Body of pancreas (tissue), 4 donors: Measurements from ENCODE around the gene SEMA6B. TPM values are rescaled to one million over a fixed set of nuclear protein-coding genes. Genes with fewer than 3 reads are reported as not detected.

Experiments used
- ATAC-seq: fragments of 150-250 bp; one replicate; pipeline ENCODE4 v1.9.1; 2016
- DNase-seq, 4 donors: peaks; one replicate each; pipeline ENCODE4 v3.0.0-alpha.2; 2019
- H3K27ac ChIP-seq, 4 donors: fragments of 200-600 bp; sonication (generic); 1 replicate in 3 of 4; 2 replicates in 1 of 4; pipeline versions ENCODE4 v1.5.1 to v1.6.1; 2016 to 2019; ENCODE audit warnings: mild to moderate bottlenecking in 1 of 4, mixed read lengths in 1 of 4, moderate library complexity in 1 of 4
- H3K27me3 ChIP-seq, 2 donors: fragments of 200-600 bp; sonication (generic); one replicate each; pipeline ENCODE4 v1.6.0; 2016; ENCODE audit warnings: mild to moderate bottlenecking in 1 of 2
- H3K36me3 ChIP-seq, 2 donors: fragments of 200-600 bp; sonication (generic); replicated peaks in 1 of 2; 2 replicates each; pipeline ENCODE4 v1.5.1; 2016; ENCODE audit warnings: low read depth in 2 of 2; ENCODE audit not compliant: insufficient read depth in 1 of 2
- H3K4me1 ChIP-seq: fragments of 200-600 bp; sonication (generic); one replicate; pipeline ENCODE4 v1.6.0; 2016
- H3K4me3 ChIP-seq, 2 donors: fragments of 200-600 bp; sonication (generic); 1 replicate in 1 of 2; 2 replicates in 1 of 2; pipeline ENCODE4 v1.5.1; 2016 to 2019
- H3K9me3 ChIP-seq, 3 donors: fragments of 200-600 bp; sonication (generic); 1 replicate in 2 of 3; 2 replicates in 1 of 3; pipeline ENCODE4 v1.5.1; 2016
- CTCF ChIP-seq, 7 experiments: fragments of 450-650 bp in 4 of 7; fragments of 200-600 bp in 3 of 7; sonication (generic) in 3 of 7; IDR thresholded peaks; one replicate each; pipeline ENCODE4 v1.5.1; 2016 to 2019; ENCODE audit warnings: antibody characterized with exemption in 7 of 7
- POLR2A ChIP-seq, 3 donors: fragments of 450-650 bp; IDR thresholded peaks; one replicate each; pipeline ENCODE4 v1.6.1; 2016; ENCODE audit warnings: antibody characterized with exemption in 3 of 3, mild to moderate bottlenecking in 2 of 3
- WGBS, 2 donors: methylation state at CpG; one replicate each; pipeline ENCODE4 v1.1.5; 2017; 5-methylcytosine and 5-hydroxymethylcytosine counted together
- intact Hi-C: fragments of 100-400 bp; cut with DNase I; formaldehyde crosslinking; loops from one replicate; pipeline ENCODE4 v1.15.1; 2023
- total RNA-seq, 2 donors: library from RNA; depleted of rRNA; stranded (reverse); fragments of >200 nt; gene quantifications; one replicate each; pipeline ENCODE4 v1.1.0, GENCODE V29; 2016

Gene SEMA6B
- total RNA-seq, 2 donors from 2014 or later = 6.0 to 11.5 TPM

DNA sequence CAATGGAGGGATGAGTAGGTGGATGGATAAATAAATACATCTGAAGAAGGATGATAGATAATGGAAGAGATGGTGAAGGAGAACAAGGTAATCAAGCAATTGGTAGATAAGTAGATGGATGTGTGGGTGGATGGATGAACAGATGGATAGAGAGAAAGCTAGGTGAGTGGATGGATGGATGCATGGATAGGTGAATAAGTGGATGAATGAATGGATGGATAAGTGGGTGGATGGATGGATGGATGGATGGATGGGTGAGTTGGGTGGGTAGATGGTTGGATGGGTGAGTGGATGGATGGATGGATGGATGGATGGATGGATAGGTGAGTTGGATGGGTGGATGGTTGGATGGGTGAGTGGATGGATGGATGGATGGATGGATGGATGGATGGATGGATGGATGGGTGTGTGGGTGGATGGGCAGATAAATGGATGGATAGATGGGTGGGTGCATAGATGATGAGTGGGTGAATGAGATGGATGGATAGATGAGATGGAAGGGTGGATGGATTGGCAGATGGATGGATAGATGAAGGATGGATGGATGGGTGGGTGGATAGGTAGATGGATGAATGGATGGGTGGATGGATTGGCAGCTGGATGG lies 6.3 kb downstream of the SEMA6B start:
- intact Hi-C loops = no loop called here
- Histone ChIP-seq H3K4me3 (no peak overlapping the region), H3K4me1 (peaks cover 3% of the 10 kb centered on the region), H3K27me3 (no peaks in the 10 kb centered on the region), H3K36me3 (no peaks in the 10 kb centered on the region), H3K27ac (no peak overlapping the region), H3K9me3 (no peaks in the 10 kb centered on the region)
- DNase-seq = no peak
- TF ChIP-seq CTCF (IDR thresholded peaks at IDR 0.05) = no peak
- TF ChIP-seq POLR2A (IDR thresholded peaks at IDR 0.05) = no peak
- no peak for ATAC-seq

- DNase-seq (no peak), ATAC-seq (no peak)
- H3K36me3 ChIP-seq = no peaks in the 10 kb centered on the region
- no peak overlapping the region for H3K27ac ChIP-seq
- no peaks in the 10 kb centered on the region for H3K9me3 ChIP-seq
- no peak overlapping the region for H3K4me3 ChIP-seq
- intact Hi-C loops = no loop called here
- WGBS, 2 donors = 75 to 86% methylated on average over 4 to 18 of the region's 18 CpGs
- TF ChIP-seq CTCF (IDR thresholded peaks at IDR 0.05) (no peak), POLR2A (IDR thresholded peaks at IDR 0.05) (no peak)
- peaks cover 2% of the 10 kb centered on the region for H3K4me1 ChIP-seq
- no peaks in the 10 kb centered on the region for H3K27me3 ChIP-seq
These were observed 7.0 kb downstream of the SEMA6B start for GRCh38 chr19:4552525-4552819.

GRCh38 chr19:4550479-4551050 lies 8.9 kb downstream of the SEMA6B start:
- H3K27ac ChIP-seq = no peak overlapping the region
- WGBS, 2 donors = 82 to 94% methylated on average over 15 to 20 of the region's 26 CpGs
- H3K4me1 ChIP-seq = peaks cover 9% of the 10 kb centered on the region
- no peaks in the 10 kb centered on the region for H3K27me3 ChIP-seq
- intact Hi-C loops = no loop called here
- no peaks in the 10 kb centered on the region for H3K36me3 ChIP-seq
- no peak for ATAC-seq
- H3K4me3 ChIP-seq = no peak overlapping the region
- TF ChIP-seq CTCF (IDR thresholded peaks at IDR 0.05) (no peak), POLR2A (IDR thresholded peaks at IDR 0.05) (no peak)
- no peaks in the 10 kb centered on the region for H3K9me3 ChIP-seq
- no peak for DNase-seq

GRCh38 chr19:4550018-4550417 lies 9.5 kb downstream of the SEMA6B start:
- no peaks in the 10 kb centered on the region for H3K36me3 ChIP-seq
- WGBS, 2 donors = 89 to 90% methylated on average over 16 to 17 of the region's 18 CpGs
- H3K27me3 ChIP-seq = no peaks in the 10 kb centered on the region
- no peak overlapping the region for H3K4me3 ChIP-seq
- intact Hi-C loops = no loop called here
- H3K4me1 ChIP-seq = peaks cover 9% of the 10 kb centered on the region
- no peak overlapping the region for H3K27ac ChIP-seq
- ATAC-seq (no peak), DNase-seq (no peak)
- no peak for TF ChIP-seq POLR2A (IDR thresholded peaks at IDR 0.05)
- no peak for TF ChIP-seq CTCF (IDR thresholded peaks at IDR 0.05)
- H3K9me3 ChIP-seq = no peaks in the 10 kb centered on the region

- ATAC-seq = no peak
- intact Hi-C loops = no loop called here
- no peak overlapping the region for H3K27ac ChIP-seq
- DNase-seq = no peak
- H3K27me3 ChIP-seq = no peaks in the 10 kb centered on the region
- no peak overlapping the region for H3K4me3 ChIP-seq
- TF ChIP-seq CTCF (IDR thresholded peaks at IDR 0.05) = no peak
- TF ChIP-seq POLR2A (IDR thresholded peaks at IDR 0.05) = no peak
- H3K36me3 ChIP-seq = no peaks in the 10 kb centered on the region
- 64% methylated on average over 11 of the region's 14 CpGs; no CpG with 5 or more reads in 1 of the 2 donors for WGBS, 2 donors
- H3K4me1 ChIP-seq = peaks cover 9% of the 10 kb centered on the region
- no peaks in the 10 kb centered on the region for H3K9me3 ChIP-seq
These were observed 11.3 kb downstream of the SEMA6B start for GRCh38 chr19:4548238-4548584.
